Kidney (tissue), 14 donors: ENCODE measurements around the gene SYTL2. TPM values are rescaled to one million over a fixed set of nuclear protein-coding genes. Genes with fewer than 3 reads are reported as not detected.
"Not testable (repeated sequence)": the region's sequence is repeated elsewhere in the genome, so short reads cannot be mapped to it uniquely, and the experiment has no call there.

Source experiments
- DNase-seq, 5 donors: peaks; one replicate each; pipeline ENCODE4 v3.0.0-alpha.2; 2013 to 2020
- FAIRE-seq: peaks from 2 replicates; lab custom pipeline; 2012; peaks lifted over from hg19 to GRCh38; lab: Jason Lieb, UNC
- H3K27ac ChIP-seq, 2 donors: one replicate each; pipeline ENCODE4 v1.7.0; 2013; ENCODE audit warnings: low read depth in 2 of 2, low read length in 2 of 2, inconsistent platforms in 1 of 2
- H3K27me3 ChIP-seq: one replicate; pipeline ENCODE4 v1.7.1; 2013; ENCODE audit warnings: low read length, inconsistent platforms; ENCODE audit not compliant: control insufficient read depth, insufficient read depth
- H3K36me3 ChIP-seq, 3 donors: one replicate each; pipeline versions ENCODE4 v1.7.0 to v1.7.1; 2013; ENCODE audit warnings: low read length in 3 of 3, control low read depth in 1 of 3, inconsistent platforms in 1 of 3; ENCODE audit not compliant: insufficient read depth in 3 of 3, control insufficient read depth in 2 of 3
- H3K4me1 ChIP-seq, 3 donors: one replicate each; pipeline versions ENCODE4 v1.7.0 to v1.7.1; 2013; ENCODE audit warnings: low read length in 3 of 3, inconsistent platforms in 1 of 3, low read depth in 1 of 3; ENCODE audit not compliant: control insufficient read depth in 2 of 3, insufficient read depth in 2 of 3
- H3K4me3 ChIP-seq, 3 donors: one replicate each; pipeline versions ENCODE4 v1.7.0 to v1.8.1; 2013; ENCODE audit warnings: low read length in 3 of 3, control low read depth in 1 of 3, inconsistent platforms in 1 of 3
- H3K9ac ChIP-seq, 3 donors: one replicate each; pipeline versions ENCODE4 v1.7.0 to v1.7.1; 2013; ENCODE audit warnings: low read length in 3 of 3, control low read depth in 1 of 3, inconsistent platforms in 1 of 3
- H3K9me3 ChIP-seq, 3 donors: one replicate each; pipeline versions ENCODE4 v1.7.0 to v1.7.1; 2013; ENCODE audit warnings: low read length in 3 of 3, control low read depth in 1 of 3, inconsistent platforms in 1 of 3; ENCODE audit not compliant: control insufficient read depth in 2 of 3, insufficient read depth in 1 of 3
- CTCF ChIP-seq: IDR thresholded peaks from 3 replicates; pipeline ENCODE4 v1.5.1; 2012; ENCODE audit warnings: mild to moderate bottlenecking, moderate library complexity, borderline replicate concordance; ENCODE audit not compliant: insufficient read depth; ENCODE audit errors: extremely low read depth
- intact Hi-C: fragments of 100-400 bp; cut with DNase I; formaldehyde crosslinking; loops from one replicate; pipeline ENCODE4 v1.11.1; 2022
- polyA plus RNA-seq: library from polyadenylated mRNA; stranded (reverse); fragments of 350-450 nt; fragmentation: Illumina TruSeq; extraction: RNeasy Lipid Tissue Mini Kit (QIAGEN cat#74804); gene quantifications from one replicate; pipeline ENCODE4 v1.2.3, GENCODE V29; 2014; ENCODE audit warnings: low read depth, low replicate concordance; ENCODE audit not compliant: insufficient read depth
- total RNA-seq: library from RNA; stranded (reverse); fragmentation: NEBNext Ultra II Directional; extraction: Animal tissue kit (Norgen Biotek cat#: 25700); gene quantifications from one replicate; pipeline ENCODE4 v1.2.1, GENCODE V29; 2021
- donor health status: control.
- donor health status: control.
- donor health status: control.
- donor health status: control.
- donor health status: control.
- donor health status: DM: yes; HTN: yes; CAD: no.
- donor health status: Normal renal cell carcinoma (clear cell type).

The SYTL2 gene
- total and polyA plus RNA-seq, 2 donors from 2014 or later, result 19.8 to 187 TPM

- Histone ChIP-seq H3K27me3 (no peaks in the 10 kb centered on the region), H3K4me1 (peaks cover 0 to 8% (median 0%) of the 10 kb centered on the region in 3 donors), H3K9ac (no peak overlapping the region), H3K36me3 (peaks cover 2 to 23% (median 20%) of the 10 kb centered on the region in 3 donors), H3K27ac (no peak overlapping the region), H3K4me3 (no peak overlapping the region), H3K9me3 (no peaks in the 10 kb centered on the region)
- FAIRE-seq, result no peak
- intact Hi-C loops, result no loop called here
- no peak for DNase-seq
- no peak for TF ChIP-seq CTCF
Measured at GRCh38 chr11:85656777-85657176, 154.2 kb downstream of the SYTL2 start.

GRCh38 chr11:85654343-85654742 lies 156.6 kb downstream of the SYTL2 start:
- H3K9me3 ChIP-seq, intact Hi-C loops, H3K27me3 ChIP-seq, H3K27ac ChIP-seq, FAIRE-seq, DNase-seq, H3K4me1 ChIP-seq, H3K9ac ChIP-seq, H3K4me3 ChIP-seq: not testable (repeated sequence)
- H3K36me3 ChIP-seq, result peaks cover 3 to 14% (median 13%) of the 10 kb centered on the region in 3 donors

GRCh38 chr11:85652786-85653447 lies 158.0 kb downstream of the SYTL2 start:
- DNase-seq, result no peak
- intact Hi-C loops, result no loop called here
- H3K9ac ChIP-seq, result no peak overlapping the region
- no peak overlapping the region for H3K4me3 ChIP-seq
- FAIRE-seq, result no peak
- peaks cover 0 to 9% (median 3%) of the 10 kb centered on the region in 3 donors for H3K4me1 ChIP-seq
- H3K27ac ChIP-seq, result no peak overlapping the region
- H3K36me3 ChIP-seq, result peaks cover 3 to 14% (median 10%) of the 10 kb centered on the region in 3 donors
- TF ChIP-seq CTCF, result no peak
- no peaks in the 10 kb centered on the region for H3K27me3 ChIP-seq
- H3K9me3 ChIP-seq, result no peaks in the 10 kb centered on the region

GRCh38 chr11:85651118-85651517 lies 159.8 kb downstream of the SYTL2 start:
- TF ChIP-seq CTCF, result no peak
- no peaks in the 10 kb centered on the region for H3K9me3 ChIP-seq
- DNase-seq (no peak), FAIRE-seq (no peak)
- no peak overlapping the region for H3K9ac ChIP-seq
- H3K27ac ChIP-seq, result no peak overlapping the region
- intact Hi-C loops, result no loop called here
- peaks cover 3 to 6% (median 5%) of the 10 kb centered on the region in 3 donors for H3K36me3 ChIP-seq
- no peaks in the 10 kb centered on the region for H3K27me3 ChIP-seq
- H3K4me3 ChIP-seq, result no peak overlapping the region
- peaks cover 0 to 13% (median 3%) of the 10 kb centered on the region in 3 donors for H3K4me1 ChIP-seq
